ENCODE measurements around the gene LNP1. TPM values are rescaled to one million over a fixed set of nuclear protein-coding genes. Genes with fewer than 3 reads are reported as not detected.
"Not testable (repeated sequence)": the region's sequence is repeated elsewhere in the genome, so short reads cannot be mapped to it uniquely, and the experiment has no call there.

LNP1 gene, protein sequence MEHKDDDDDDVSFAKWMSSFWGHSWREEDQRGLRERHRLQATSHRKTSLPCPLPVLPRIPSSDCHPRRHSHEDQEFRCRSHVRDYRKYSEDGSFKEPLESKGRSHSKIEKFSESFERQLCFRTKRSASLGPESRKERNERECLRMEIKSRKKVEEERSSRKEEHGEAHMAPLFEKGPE
- total RNA-seq, result 1.2 and 2.0 TPM in 2 replicates

DNA sequence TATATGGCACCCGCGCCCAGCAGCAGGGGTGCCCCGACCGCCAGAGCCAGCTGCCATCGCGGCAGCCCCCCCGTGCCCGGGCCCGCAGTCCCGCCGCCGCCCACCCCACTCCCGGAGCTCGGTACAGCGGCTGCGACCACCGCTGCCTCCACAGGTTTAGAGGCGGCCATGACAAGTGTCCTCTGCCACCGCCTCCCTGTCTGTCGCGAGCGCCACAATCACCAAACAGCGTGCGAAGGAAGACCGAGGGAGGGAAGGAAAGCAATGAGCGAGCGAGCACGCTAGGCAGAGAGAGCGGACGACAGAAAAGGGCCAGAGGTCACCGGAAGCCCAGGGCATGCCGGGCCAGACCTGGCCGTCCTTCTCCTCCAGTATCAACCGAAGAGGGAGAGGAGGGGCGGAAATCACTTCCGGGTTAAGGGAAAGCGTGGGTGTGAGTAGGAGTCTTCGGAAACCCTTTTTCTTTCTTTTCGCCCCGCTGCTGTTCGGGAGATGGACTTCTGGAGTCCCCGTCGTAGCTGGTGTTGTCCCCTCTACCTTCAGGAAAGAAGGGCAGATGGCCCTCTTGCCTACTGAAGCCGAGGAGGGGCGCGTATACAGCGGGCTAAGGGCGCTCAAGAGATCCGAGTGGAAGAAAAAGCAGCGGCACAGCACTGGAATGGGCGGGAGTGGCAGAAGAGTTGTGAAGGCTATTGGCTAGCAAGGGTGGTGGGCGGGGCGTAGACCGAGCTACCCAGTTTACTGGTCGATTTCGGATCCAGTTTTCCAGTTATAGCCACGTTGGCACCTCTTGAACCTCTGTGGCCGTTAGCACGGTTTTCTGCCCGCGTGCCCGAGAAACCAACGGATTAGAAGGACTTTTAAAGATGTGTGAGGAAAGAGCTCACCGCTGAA lies at the start of gene LNP1, which contains the start of gene TOMM70:
LNP1 (plus strand) TSS at position 760 of the 894 bp plus-strand sequence. CDS start 28,191 bp downstream, outside the sequence.
TOMM70 (minus strand) TSS at position 310 of the 894 bp plus-strand sequence; CDS start at position 170, 140 bp downstream.
- DNase-seq (ENCODE audit: low read depth), result peak; percentile 94

DNA sequence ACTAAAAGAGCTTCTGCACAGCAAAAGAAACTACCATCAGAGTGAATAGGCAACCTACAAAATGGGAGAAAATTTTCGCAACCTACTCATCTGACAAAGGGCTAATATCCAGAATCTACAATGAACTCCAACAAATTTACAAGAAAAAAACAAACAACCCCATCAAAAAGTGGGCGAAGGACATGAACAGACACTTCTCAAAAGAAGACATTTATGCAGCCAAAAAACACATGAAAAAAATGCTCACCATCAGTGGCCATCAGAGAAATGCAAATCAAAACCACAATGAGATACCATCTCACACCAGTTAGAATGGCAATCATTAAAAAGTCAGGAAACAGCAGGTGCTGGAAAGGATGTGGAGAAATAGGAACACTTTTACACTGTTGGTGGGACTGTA lies 49.6 kb upstream of the LNP1 start:
- not testable (repeated sequence) for DNase-seq (ENCODE audit: low read depth)

DNA sequence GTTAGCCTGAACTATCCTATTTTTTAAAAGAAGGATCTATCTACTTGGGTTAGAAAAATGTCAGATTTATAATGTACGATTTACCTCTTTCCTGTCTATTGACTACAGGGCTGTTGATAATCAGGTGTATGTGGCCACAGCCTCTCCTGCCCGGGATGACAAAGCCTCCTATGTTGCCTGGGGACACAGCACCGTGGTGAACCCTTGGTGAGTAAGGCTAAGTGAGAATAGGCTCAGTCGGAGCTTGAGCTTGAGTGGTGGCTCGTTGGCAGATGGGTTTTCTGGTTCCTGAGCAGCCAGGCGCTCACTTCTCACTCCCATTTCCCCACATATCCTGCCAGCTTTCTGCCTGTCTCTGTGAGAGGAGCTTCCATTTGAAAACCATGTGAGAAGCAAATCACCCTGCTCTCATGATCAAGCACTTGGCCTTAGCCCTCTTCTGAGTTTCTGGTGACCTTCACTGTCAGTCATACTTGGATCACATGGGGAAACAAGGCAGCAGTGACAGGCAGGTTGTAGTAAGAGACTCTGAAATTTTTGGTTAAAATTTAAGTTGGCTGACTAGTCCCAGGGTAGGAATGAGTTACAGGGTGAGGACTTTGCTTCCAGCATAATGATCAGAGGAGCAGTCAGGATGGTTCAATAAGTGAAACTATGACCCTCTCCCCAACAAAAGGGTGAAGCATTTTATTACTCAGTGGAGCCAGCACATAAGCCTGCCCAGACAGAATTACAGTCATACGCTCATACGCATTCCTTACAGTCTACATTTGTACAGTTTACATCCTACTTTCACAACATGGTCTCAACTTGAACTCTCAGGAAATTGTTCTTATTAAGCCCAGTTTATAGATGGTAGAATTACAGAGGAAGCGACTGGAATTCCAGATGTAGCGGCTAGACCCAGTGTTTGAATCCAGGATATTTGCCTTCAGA lies 48.8 kb upstream of the LNP1 start:
- DNase-seq (ENCODE audit: low read depth), result peak; percentile 49

DNA sequence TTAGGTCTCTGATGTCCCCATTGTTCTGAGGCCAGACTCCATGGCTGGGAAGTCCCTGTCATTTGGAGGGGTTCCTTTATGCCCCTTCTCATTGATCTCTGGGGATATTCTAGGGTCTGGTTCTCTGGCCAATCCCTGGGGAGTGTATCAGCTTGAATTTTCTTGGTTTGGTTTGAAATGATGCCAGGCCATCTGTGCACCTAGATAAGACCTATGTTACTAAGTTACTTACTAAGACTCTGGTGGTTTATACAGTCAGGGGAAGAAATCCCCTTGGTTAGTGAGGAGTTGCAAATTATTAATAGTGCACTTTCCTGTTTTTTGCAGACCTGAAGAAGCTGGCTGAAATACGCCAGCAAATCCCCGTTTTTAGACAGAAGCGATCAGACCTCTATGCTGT lies 46.5 kb upstream of the LNP1 start:
- DNase-seq (ENCODE audit: low read depth), result peak; percentile 71

DNA sequence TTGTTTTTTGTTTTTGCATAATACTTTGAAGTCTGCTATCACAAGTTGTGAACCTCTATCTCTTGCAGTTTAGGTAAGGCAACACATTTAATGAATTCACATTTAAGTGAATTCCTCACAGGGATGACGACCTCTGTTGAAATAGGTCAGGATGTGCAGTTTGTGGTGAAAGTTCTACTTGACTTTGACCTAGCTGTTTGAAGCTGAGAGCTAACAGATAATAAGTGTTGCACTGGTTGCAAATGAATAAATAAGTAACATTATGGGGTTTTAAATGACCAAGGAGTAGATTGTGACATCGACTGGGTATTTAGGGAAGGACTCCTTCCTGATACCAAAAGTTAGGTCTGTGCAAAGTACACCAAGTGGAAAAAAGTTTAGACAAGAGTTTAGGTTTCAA lies 42.9 kb upstream of the LNP1 start:
- peak; percentile 83 for DNase-seq (ENCODE audit: low read depth)

DNA sequence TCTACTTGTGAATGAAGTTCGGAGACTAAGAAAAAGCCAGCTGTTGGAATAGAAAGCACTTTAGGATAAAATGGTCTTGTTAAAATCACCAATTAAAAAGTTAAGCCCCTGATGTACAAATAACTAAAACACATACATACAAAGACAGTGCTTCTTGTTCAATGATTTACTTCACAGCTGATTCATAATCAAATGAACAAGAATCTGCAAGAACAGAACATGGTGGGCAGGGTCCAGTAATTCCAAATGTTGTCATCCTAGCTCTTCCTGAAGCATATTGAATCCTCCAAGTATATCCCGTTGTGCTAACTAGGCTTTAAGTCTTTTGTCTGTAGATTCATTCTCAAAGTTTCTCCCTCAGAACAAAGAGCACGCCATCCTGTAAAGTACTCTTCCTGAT lies 42.3 kb upstream of the LNP1 start:
- DNase-seq (ENCODE audit: low read depth), result peak; percentile 60

DNA sequence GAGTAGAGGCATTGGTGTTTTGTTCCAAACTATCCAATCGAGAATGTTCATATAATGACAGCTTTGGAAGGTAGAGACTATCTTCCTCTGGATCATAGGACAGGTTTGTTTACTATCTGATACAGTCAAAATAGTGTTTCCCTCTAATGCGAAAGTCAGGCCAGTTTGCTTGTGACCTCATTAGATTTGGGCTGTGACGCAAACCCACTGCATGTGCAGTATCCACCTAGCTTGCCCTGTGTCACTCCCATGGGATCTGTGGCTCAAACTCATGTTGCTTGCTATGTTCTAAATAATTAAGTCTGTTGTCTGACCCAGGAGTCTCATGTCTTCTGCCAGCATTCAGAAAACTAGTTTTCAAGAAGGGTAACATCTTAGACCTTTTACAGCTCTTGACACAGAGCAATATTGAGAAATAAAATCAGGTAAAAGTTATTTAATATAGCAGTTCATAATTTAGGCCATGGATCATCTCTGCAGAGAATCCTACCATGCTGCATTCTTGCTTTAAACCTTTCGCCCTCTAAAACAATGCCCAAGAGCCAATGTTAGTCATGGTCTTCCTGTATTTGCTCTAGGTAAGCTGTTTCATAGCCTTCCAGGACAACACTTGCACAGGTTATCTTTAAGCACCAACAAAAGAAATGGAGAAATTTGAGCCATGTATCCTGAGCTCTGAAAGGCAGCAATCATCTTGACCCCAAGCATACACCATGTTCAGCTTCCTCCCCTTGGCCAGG lies 40.4 kb upstream of the LNP1 start:
- DNase-seq (ENCODE audit: low read depth), result no peak

DNA sequence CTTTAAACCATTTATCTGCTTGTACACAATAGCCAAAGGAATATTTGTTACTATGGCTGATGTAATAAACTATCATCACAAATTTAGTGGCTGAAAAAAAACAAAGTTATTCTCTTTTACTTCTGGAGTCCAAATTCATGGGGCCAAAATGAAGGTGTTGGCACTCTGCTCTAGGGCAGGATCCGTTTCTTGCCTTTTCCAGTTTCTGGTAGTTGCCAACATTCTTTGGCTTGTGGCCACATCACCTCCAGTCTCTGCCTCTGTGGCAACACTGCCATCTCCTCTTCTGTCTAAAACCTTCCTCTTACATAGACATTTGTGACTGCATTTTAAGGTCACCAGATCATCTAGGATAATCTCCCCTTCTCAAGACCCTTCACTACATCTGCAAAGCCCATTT lies 39.4 kb upstream of the LNP1 start:
- DNase-seq (ENCODE audit: low read depth), result no peak

DNA sequence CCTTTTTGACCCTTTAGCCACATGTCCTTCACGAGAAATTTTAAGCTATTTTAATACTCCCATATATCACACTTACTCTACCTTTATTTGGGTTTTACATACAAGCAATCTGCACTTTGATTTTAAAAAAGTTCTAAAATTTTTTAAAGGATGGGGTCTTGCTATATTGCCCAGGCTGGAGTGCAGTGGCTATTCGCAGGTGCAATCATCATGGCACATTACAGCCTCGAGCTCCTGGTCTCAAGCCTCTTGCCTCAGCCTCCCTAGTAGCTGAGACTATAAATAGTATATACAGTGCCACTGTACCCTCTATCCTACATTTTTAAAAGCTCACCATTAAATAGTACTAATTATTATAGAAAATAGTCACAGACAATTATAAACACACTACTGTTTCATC lies 36.9 kb upstream of the LNP1 start:
- no peak for DNase-seq (ENCODE audit: low read depth)

DNA sequence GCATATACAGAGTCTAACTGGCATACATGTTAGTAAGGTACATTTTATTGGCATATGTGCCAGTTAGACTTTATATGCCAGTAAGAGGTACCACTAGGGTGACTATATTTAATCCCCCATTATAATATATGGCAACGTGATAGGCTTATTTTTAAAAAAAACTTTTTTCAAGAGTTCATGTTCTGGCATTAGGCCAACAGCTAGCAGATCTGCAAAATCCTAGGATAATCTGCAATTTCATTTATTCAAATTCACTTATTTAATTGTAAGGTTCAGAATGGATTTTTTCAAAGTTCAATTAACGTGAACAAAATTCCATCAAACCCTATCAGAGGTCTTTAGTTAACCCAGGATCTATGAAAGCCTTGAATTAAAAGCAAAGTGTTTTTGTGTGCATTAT lies 34.9 kb upstream of the LNP1 start:
- DNase-seq (ENCODE audit: low read depth), result no peak

DNA sequence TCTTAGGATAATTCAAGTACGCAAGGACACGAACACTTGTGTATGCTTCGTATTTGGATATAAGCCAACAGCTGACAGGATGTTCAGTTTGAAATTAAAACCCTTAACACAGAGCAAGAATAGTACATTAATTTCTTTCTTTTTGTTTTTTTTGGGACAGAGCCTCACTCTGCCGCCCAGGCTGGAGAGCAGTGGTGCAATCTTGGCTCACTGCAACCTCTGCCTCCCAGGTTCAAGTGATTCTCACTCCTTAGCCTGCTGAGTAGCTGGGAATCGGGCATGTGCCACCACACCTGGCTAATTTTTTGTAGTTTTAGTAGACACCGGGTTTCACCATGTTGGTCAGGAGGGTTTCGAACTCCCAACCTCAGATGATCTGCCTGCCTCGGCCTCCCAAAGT lies 32.9 kb upstream of the LNP1 start:
- no peak for DNase-seq (ENCODE audit: low read depth)

DNA sequence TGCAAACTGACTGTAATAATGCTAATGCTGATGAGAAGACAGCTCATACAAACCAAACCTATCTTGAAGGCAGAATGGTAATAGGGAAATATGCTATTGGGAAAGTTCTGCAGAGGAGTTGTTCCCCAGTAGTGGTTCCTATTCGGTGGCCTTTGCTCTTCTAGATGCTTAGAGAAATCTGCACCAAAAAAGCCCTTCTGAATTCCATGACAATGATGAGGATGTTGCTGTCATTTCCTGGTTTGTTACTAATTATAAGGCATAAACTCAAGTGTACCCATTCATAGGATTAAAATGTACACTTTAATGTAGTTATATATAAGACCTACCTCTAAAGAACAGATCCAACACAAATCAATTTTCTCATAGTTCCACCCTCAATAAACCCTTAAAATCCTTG lies 30.6 kb upstream of the LNP1 start:
- DNase-seq (ENCODE audit: low read depth), result no peak

DNA sequence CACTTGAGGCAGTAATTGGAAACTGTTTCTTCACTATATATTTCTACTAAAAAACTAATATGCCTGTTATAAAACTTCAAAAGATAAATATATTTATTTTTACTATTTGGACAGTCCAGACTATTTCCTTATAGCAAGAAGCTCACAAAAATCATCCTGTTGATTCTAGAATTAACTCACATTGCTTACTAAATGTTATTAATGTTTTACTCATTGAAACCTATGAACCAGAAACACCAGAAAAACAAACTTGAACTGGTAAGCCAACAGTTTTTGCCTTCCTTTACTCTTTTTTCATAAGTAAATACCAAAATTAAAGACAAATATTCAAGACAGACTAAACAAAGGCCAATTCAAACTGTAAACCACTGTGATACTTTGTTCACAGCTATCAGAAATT lies 26.8 kb upstream of the LNP1 start:
- peak; percentile 70 for DNase-seq (ENCODE audit: low read depth)

DNA sequence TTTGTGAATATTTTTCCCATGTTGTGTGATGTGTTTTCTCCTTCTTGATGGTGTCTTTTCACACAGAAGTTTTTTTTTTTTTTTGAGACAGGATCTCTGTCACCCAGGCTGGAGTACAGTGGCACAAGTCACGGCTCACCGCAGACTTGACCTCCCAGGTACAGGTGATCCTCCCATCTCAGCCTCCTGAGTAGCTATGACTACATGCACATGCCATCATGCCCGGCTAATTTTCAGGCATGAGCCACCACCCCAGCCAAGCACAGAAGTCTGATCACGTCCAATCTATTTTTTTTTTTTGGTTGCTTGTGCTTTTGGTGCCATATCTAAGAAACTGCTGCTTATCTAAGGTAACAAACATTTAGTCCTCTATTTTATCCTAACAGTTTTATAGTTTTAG lies 25.0 kb upstream of the LNP1 start:
- DNase-seq (ENCODE audit: low read depth), result no peak

DNA sequence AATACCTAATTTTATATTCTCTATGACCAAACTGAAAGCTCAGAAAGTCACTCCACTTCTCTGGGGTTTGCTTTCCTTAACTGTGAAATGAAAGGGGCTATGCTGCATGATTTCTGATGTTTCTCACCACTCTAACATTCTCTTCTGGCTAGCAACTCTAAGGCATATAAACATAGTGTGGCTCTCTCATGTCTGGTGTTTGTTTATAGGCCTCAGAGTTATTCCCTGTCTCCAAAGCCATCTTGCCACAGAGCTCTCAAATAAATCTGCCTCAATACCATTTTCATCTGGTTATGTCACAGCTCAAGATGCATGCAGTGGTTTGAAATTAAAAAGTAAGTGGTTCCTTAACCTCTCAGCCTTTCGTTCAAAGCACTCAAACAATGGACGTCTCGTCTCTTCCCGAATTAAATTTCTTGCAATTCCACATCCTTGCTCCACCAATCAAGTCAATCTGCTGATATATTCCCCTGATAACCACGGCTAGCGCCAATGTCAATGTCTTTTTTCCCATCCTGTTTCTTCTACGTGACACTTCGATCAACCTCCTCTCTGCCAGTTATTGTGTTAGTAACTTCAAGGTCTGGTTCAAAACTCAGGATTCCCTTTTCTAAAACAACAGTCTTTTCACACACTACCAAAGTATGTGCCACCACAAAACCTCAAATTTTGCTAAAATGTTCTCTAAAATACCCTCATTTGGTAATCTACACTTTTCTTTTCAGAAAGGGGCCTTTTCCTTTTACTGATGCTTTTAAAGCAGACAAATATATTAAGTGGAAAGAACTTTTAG lies 16.4 kb upstream of the LNP1 start:
- no peak for DNase-seq (ENCODE audit: low read depth)

DNA sequence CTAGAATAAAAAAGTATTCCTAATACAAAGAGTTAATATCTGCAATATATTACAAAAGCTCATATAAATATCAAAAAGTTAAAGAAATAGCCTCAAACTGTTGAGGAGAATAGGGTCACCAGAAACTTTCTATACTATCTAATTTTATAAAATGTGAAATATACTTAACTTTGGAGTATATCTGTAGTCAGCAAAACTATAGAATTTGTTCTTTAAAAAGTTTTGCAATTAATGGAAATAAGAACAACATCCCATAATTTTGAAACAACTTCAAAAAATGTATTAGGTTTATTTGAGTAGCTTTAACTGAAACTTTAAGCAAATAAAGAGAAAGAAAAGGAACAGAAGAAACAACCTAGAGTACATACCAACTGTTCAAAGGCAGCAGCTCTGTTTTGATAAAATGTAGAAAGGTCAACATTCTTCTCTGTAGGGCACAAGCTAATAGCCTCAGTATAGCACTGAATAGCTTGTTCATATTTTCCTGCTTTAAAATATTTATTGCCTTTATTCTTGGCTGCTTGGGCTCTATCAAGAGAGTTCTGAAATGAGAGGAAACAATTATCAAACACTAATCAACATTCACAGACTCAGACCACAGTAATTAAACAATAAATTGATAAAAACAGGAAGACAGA lies 14.8 kb upstream of the LNP1 start:
- DNase-seq (ENCODE audit: low read depth), result no peak

DNA sequence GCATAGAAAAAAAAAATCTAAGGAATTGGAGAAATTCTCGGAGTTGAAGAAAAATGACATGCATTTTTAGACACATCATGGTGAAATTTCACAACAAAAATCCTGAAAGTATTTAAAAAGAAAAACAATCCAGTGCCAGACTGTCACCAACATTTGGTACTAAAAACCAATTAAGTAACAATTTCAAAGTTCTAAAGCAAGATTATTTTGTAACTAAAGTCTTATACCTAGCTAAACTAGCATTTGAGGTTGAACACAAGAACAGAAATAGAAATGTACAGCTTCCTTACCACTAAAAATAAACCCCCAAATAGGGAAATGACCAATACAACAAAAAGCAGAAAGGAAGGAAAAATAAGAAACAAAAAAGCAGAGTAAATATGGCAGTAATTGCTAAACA lies 12.3 kb upstream of the LNP1 start:
- no peak for DNase-seq (ENCODE audit: low read depth)

DNA sequence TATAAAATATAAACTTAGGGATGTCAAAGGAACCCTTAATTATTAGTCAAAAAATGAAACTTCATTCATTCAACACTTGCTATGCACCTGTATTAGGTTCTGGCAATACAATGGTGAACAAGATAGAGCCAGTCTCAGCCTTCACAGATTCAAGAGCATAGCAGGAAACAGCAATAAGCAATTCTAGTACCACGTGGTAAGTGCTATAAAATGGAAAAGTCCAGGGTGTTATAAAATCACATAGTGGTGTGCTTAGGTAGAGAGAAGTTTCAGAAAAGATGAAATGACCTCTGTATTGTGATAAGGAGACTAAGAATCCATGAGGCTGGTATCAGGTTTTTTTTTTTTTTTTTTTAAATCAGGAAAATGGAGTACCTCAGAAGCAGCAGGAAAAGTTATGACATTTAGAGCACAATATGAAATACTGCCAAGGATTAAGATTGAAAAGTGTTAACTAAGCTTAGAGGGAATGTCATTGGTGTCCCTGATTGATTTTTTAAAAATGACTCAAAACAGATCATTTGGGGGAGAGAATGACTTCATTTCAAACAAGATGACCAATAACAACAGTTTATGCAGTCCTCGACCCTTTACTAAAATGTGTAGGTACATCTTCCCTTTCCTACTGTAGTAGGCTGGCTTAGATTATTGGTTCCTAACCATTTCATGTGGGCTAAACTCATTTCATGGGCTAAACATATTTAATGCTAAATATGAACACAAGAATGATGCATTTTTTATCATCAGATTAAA lies 5.5 kb upstream of the LNP1 start:
- peak; percentile 4 for DNase-seq (ENCODE audit: low read depth)

DNA sequence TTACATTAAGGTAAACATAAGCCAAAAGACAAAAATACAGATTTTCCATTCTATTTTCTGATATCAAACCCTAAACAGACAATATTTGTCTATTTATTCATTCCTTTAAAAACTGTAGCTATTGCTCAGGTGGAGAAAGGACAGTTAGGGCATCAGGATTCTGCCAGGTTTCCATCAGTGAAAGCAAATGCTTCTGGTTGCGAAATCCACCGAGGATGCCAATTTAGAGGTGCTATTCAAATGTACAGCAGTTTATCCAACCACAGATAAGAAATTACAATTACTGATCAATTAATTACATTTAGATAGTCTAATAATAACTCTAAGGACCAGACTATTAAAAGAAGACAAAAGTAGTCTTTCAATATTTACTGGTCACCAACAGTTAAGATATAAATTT lies 4.4 kb upstream of the LNP1 start:
- DNase-seq (ENCODE audit: low read depth), result peak; percentile 3

All from renal cortical epithelial cell (primary cell).